HepG2 (cell line): ENCODE data around the gene TMEM143. TPM values are rescaled to one million over a fixed set of nuclear protein-coding genes. Genes with fewer than 3 reads are reported as not detected.

Experiments used
- BCLAF1 ChIP-seq: fragments of 450-650 bp; IDR thresholded peaks from 2 replicates; pipeline ENCODE4 v1.6.1; 2017; ENCODE audit warnings: mild to moderate bottlenecking
- EP300 ChIP-seq, 3 experiments: sonication (generic) in 1 of 3; formaldehyde crosslinking in 1 of 3; IDR thresholded peaks; 2 replicates each; pipeline versions ENCODE4 v1.5.1 to v1.6.1; 2011 to 2020; ENCODE audit warnings: low read depth in 2 of 3, low read length in 2 of 3, borderline replicate concordance in 1 of 3, improper control_type of control experiment in 1 of 3, mild to moderate bottlenecking in 1 of 3, missing genetic modification reagents in 1 of 3, moderate library complexity in 1 of 3
- FOXK2 ChIP-seq: fragments of 450-650 bp; IDR thresholded peaks from 2 replicates; pipeline ENCODE4 v1.6.1; 2016
- HOXD1 ChIP-seq: sonication (generic); formaldehyde crosslinking; IDR thresholded peaks from 2 replicates; pipeline ENCODE4 v1.5.0; 2020; ENCODE audit warnings: missing genetic modification reagents
- MED8 ChIP-seq: sonication (generic); formaldehyde crosslinking; IDR thresholded peaks from 2 replicates; pipeline ENCODE4 v1.8.1; 2023; ENCODE audit warnings: mild to moderate bottlenecking, missing genetic modification reagents; ENCODE audit not compliant: insufficient replicate concordance
- MZF1 ChIP-seq: sonication (generic); formaldehyde crosslinking; IDR thresholded peaks from 2 replicates; pipeline ENCODE4 v1.8.1; 2023; ENCODE audit warnings: mild to moderate bottlenecking, missing genetic modification reagents, borderline replicate concordance
- PBX2 ChIP-seq: IDR thresholded peaks from 2 replicates; pipeline ENCODE4 v1.6.1; 2016; ENCODE audit warnings: control low read depth
- SMAD9 ChIP-seq: sonication (generic); formaldehyde crosslinking; IDR thresholded peaks from 2 replicates; pipeline ENCODE4 v1.5.1; 2020; ENCODE audit warnings: mild to moderate bottlenecking, missing genetic modification reagents
- STAG1 ChIP-seq: sonication (generic); formaldehyde crosslinking; IDR thresholded peaks from 2 replicates; pipeline ENCODE4 v1.4.0; 2020; ENCODE audit warnings: missing genetic modification reagents
- TRIM24 ChIP-seq: sonication (generic); formaldehyde crosslinking; IDR thresholded peaks from 2 replicates; pipeline ENCODE4 v1.8.0; 2022; ENCODE audit warnings: mild to moderate bottlenecking, missing genetic modification reagents
- ZNF552 ChIP-seq: sonication (generic); formaldehyde crosslinking; IDR thresholded peaks from 2 replicates; pipeline ENCODE4 v1.9.0; 2022; ENCODE audit warnings: missing genetic modification reagents, mild to moderate bottlenecking, borderline replicate concordance
- ZNF567 ChIP-seq: sonication (generic); formaldehyde crosslinking; IDR thresholded peaks from 2 replicates; pipeline ENCODE4 v1.8.1; 2023; ENCODE audit warnings: mild to moderate bottlenecking, missing genetic modification reagents, borderline replicate concordance
- ZNF646 ChIP-seq: sonication (generic); formaldehyde crosslinking; IDR thresholded peaks from 2 replicates; pipeline ENCODE4 v1.9.0; 2021; ENCODE audit warnings: mild to moderate bottlenecking, missing genetic modification reagents
- ZNF746 ChIP-seq: sonication (generic); formaldehyde crosslinking; IDR thresholded peaks from 2 replicates; pipeline ENCODE4 v1.8.0; 2022; ENCODE audit warnings: mild to moderate bottlenecking, missing genetic modification reagents
- ZNF83 ChIP-seq: sonication (generic); formaldehyde crosslinking; IDR thresholded peaks from 2 replicates; pipeline ENCODE4 v1.4.0; 2020; ENCODE audit warnings: missing genetic modification reagents, mild to moderate bottlenecking, borderline replicate concordance
- ZNF883 ChIP-seq: sonication (generic); formaldehyde crosslinking; IDR thresholded peaks from 2 replicates; pipeline ENCODE4 v1.5.1; 2020; ENCODE audit warnings: mild to moderate bottlenecking, missing genetic modification reagents; ENCODE audit errors: not compliant biosample characterization
- polyA plus RNA-seq, 8 experiments: library from polyadenylated mRNA; depleted of rRNA in 3 of 8; stranded (reverse) in 7 of 8; unstranded in 1 of 8; fragments of >200 nt; fragmentation: Illumina TruSeq in 4 of 8; extraction: Trizol in 4 of 8; gene quantifications; 2 replicates each; pipeline versions ENCODE4 v1.2.1 to v1.2.3, GENCODE V29; 2011 to 2016; ENCODE audit warnings: low read depth in 4 of 8, missing spikeins in 1 of 8, mixed read lengths in 1 of 8; ENCODE audit not compliant: insufficient read depth in 1 of 8
- total RNA-seq, 5 experiments: library from RNA; depleted of rRNA; stranded (reverse); fragments of >200 nt; fragmentation: Illumina TruSeq; extraction: Trizol; gene quantifications; 2 replicates each; pipeline ENCODE4 v1.2.3, GENCODE V29; 2016; ENCODE audit warnings: low read depth in 1 of 5

TMEM143 gene
- total and polyA plus RNA-seq, 2 of the 13 experiments (the other 11 are each of a cell fraction or from before 2014, with no cell fraction given): 7.7 to 11.3 TPM

- no peak for TF ChIP-seq ZNF567 (CRISPR knock-in tag)
- TF ChIP-seq ZNF552 (CRISPR knock-in tag): no peak
- no peak; the same call in 1 of the 2 replicates for TF ChIP-seq ZNF746 (CRISPR knock-in tag)
- no peak for TF ChIP-seq MZF1 (CRISPR knock-in tag)
- no peak for TF ChIP-seq FOXK2
- no peak for TF ChIP-seq ZNF646 (CRISPR knock-in tag)
- TF ChIP-seq EP300 (IDR thresholded peaks at IDR 0.05; ENCODE audit: low read depth in 2 of 2, low read length in 2 of 2): no peak
- TF ChIP-seq EP300 (CRISPR knock-in tag; IDR thresholded peaks at IDR 0.05; ENCODE audit: borderline replicate concordance): no peak
- 0 out of 2 replicates have a peak, but pooled peaks have one; percentile 34 for TF ChIP-seq HOXD1 (CRISPR knock-in tag)
- no peak for TF ChIP-seq MED8 (CRISPR knock-in tag)
- TF ChIP-seq ZNF883: no peak
- TF ChIP-seq TRIM24 (CRISPR knock-in tag): no peak
- TF ChIP-seq STAG1 (CRISPR knock-in tag): peak; percentile 52
- TF ChIP-seq ZNF83: no peak
- no peak for TF ChIP-seq PBX2 (CRISPR knock-in tag)
- no peak for TF ChIP-seq BCLAF1
- 0 out of 2 replicates have a peak, but pooled peaks have one; percentile 41 for TF ChIP-seq SMAD9 (CRISPR knock-in tag)
These were observed 26.7 kb upstream of the TMEM143 start (continued) for GRCh38 chr19:48390188-48391099.
